Measurements from ENCODE around the gene NAV1. TPM values are rescaled to one million over a fixed set of nuclear protein-coding genes. Genes with fewer than 3 reads are reported as not detected.

NAV1 gene
- total RNA-seq, 5 donors from 2014 or later (not counting 1 experiment from before 2014, with no cell fraction given), result 2.8 to 6.9 (median 4.7) TPM

DNA sequence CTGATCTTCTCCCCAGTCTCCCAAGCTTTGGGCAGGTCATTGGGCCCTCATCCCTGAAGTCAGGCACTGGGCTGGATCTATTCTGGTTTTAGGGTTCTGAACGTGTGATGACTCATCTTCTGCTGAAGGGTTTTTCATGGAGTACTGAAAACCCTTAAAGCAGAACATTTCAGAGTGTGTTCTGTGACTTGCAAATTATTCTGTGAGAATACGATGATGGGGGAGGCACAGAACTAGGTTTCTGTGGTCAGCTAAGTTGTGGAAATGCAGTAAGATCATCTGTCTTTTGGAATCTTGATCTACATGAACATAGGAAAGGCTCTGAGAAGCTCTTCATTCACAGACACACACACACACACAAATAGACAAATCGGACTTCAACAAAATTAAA, 46.2 kb downstream of the NAV1 start:
- DNase-seq (no peak), ATAC-seq (replicated peaks in 1 of 4) (no peak)
- Histone ChIP-seq H3K4me1 (ENCODE audit: control insufficient read depth in 1 of 2, extremely low read depth in 1 of 2, insufficient read depth in 2 of 2, low read length in 2 of 2) (no peaks in the 10 kb centered on the region), H3K4me3 (ENCODE audit: control insufficient read depth in 1 of 2, extremely low read depth in 1 of 2, low read length in 1 of 2) (no peak overlapping the region), H3K36me3 (ENCODE audit: control insufficient read depth in 2 of 2, extremely low read depth in 1 of 2, insufficient read depth in 1 of 2, low read length in 1 of 2) (no peaks in the 10 kb centered on the region), H3K9me3 (no peaks in the 10 kb centered on the region), H3K27ac (ENCODE audit: low read length) (no peak overlapping the region), H3K27me3 (replicated peaks in 1 of 2; ENCODE audit: control insufficient read depth in 2 of 2, extremely low read depth in 1 of 2, insufficient read depth in 2 of 2, low read length in 1 of 2) (peaks cover 0 to 17% of the 10 kb centered on the region in 2 experiments)
- Mint-ChIP-seq H3K4me3 (no peak overlapping the region), H3K27me3 (peaks cover 1 to 15% of the 10 kb centered on the region in 2 donors), H3K9me3 (no peaks in the 10 kb centered on the region), H3K36me3 (no peaks in the 10 kb centered on the region), H3K27ac (no peak overlapping the region), H3K4me1 (no peaks in the 10 kb centered on the region)
- no CpG with 5 or more reads among the region's 3 CpGs for WGBS (ENCODE audit: insufficient coverage)
- ChIA-PET CTCF (no interaction called here), POLR2A (no interaction called here)

DNA sequence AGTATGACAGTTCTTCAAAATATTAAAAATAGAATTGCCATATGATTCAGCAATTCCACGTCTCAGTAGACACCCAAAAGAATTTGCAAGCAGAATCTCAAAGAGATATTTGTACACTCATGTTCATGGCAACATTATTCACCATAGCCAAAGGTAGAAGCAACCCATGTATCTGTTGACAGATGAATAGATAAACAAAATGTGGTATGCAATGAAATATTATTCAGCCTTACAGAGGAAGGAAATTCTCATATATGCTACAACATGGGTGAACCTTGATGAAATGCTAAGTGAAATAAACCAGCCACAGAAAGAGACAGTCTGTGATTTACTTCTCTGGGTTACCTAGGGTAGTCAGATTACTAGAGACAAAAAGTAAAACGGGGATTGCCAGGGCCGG, 47.0 kb downstream of the NAV1 start:
- WGBS (ENCODE audit: insufficient coverage), result 57% methylated on average over 2 of the region's 3 CpGs
- ATAC-seq (replicated peaks in 1 of 4) (no peak), DNase-seq (no peak)
- no peaks in the 10 kb centered on the region for H3K36me3 Mint-ChIP-seq
- H3K27me3 Mint-ChIP-seq, result peaks cover 1 to 15% of the 10 kb centered on the region in 2 donors
- POLR2A ChIA-PET, result no interaction called here
- peaks cover 0 to 17% of the 10 kb centered on the region in 2 experiments for H3K27me3 ChIP-seq (replicated peaks in 1 of 2; ENCODE audit: control insufficient read depth in 2 of 2, extremely low read depth in 1 of 2, insufficient read depth in 2 of 2, low read length in 1 of 2)
- CTCF ChIA-PET, result no interaction called here
- H3K4me1 Mint-ChIP-seq, result no peaks in the 10 kb centered on the region
- H3K4me3 Mint-ChIP-seq, result no peak overlapping the region
- no peaks in the 10 kb centered on the region for H3K4me1 ChIP-seq (ENCODE audit: control insufficient read depth in 1 of 2, extremely low read depth in 1 of 2, insufficient read depth in 2 of 2, low read length in 2 of 2)
- H3K9me3 Mint-ChIP-seq, result no peaks in the 10 kb centered on the region
- no peaks in the 10 kb centered on the region for H3K9me3 ChIP-seq
- H3K4me3 ChIP-seq (ENCODE audit: control insufficient read depth in 1 of 2, extremely low read depth in 1 of 2, low read length in 1 of 2), result no peak overlapping the region
- H3K27ac ChIP-seq (ENCODE audit: low read length), result no peak overlapping the region
- no peaks in the 10 kb centered on the region for H3K36me3 ChIP-seq (ENCODE audit: control insufficient read depth in 2 of 2, extremely low read depth in 1 of 2, insufficient read depth in 1 of 2, low read length in 1 of 2)
- H3K27ac Mint-ChIP-seq, result no peak overlapping the region

- no peak overlapping the region for H3K27ac ChIP-seq (ENCODE audit: low read length)
- H3K4me1 Mint-ChIP-seq, result no peaks in the 10 kb centered on the region
- no peaks in the 10 kb centered on the region for H3K9me3 ChIP-seq
- 80% methylated on average over 1 of the region's 5 CpGs for WGBS (ENCODE audit: insufficient coverage)
- peaks cover 1 to 15% of the 10 kb centered on the region in 2 donors for H3K27me3 Mint-ChIP-seq
- H3K4me3 Mint-ChIP-seq, result no peak overlapping the region
- POLR2A ChIA-PET, result no interaction called here
- no peaks in the 10 kb centered on the region for H3K9me3 Mint-ChIP-seq
- no peaks in the 10 kb centered on the region for H3K4me1 ChIP-seq (ENCODE audit: control insufficient read depth in 1 of 2, extremely low read depth in 1 of 2, insufficient read depth in 2 of 2, low read length in 2 of 2)
- DNase-seq (no peak), ATAC-seq (replicated peaks in 1 of 4) (no peak)
- H3K27ac Mint-ChIP-seq, result no peak overlapping the region
- H3K27me3 ChIP-seq (replicated peaks in 1 of 2; ENCODE audit: control insufficient read depth in 2 of 2, extremely low read depth in 1 of 2, insufficient read depth in 2 of 2, low read length in 1 of 2), result peaks cover 0 to 20% of the 10 kb centered on the region in 2 experiments
- H3K36me3 ChIP-seq (ENCODE audit: control insufficient read depth in 2 of 2, extremely low read depth in 1 of 2, insufficient read depth in 1 of 2, low read length in 1 of 2), result no peaks in the 10 kb centered on the region
- CTCF ChIA-PET, result no interaction called here
- H3K36me3 Mint-ChIP-seq, result no peaks in the 10 kb centered on the region
- H3K4me3 ChIP-seq (ENCODE audit: control insufficient read depth in 1 of 2, extremely low read depth in 1 of 2, low read length in 1 of 2), result no peak overlapping the region
Measured at GRCh38 chr1:201586806-201587205, 47.9 kb downstream of the NAV1 start.

DNA sequence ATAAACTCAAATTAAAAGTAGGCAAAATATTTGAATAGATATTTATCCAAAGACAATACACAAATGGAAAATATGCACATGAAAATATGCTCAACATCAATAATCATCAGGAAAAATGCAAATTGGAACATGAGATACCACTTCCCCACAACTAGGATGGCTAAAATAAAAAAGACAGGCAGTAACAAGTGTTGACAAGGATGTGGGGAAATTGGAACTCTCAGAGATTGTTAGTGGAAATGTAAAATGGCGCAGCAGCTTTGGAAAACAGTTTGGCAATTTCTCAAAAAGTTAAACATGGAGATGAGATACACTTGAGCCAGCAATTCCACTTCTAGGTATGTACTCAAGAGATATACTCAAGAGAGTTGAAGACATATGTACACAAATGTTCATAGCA, 48.8 kb downstream of the NAV1 start:
- H3K4me3 Mint-ChIP-seq, result no peak overlapping the region
- Histone ChIP-seq H3K4me3 (ENCODE audit: control insufficient read depth in 1 of 2, extremely low read depth in 1 of 2, low read length in 1 of 2) (no peak overlapping the region), H3K4me1 (ENCODE audit: control insufficient read depth in 1 of 2, extremely low read depth in 1 of 2, insufficient read depth in 2 of 2, low read length in 2 of 2) (no peaks in the 10 kb centered on the region), H3K9me3 (no peaks in the 10 kb centered on the region), H3K27ac (ENCODE audit: low read length) (no peak overlapping the region), H3K36me3 (ENCODE audit: control insufficient read depth in 2 of 2, extremely low read depth in 1 of 2, insufficient read depth in 1 of 2, low read length in 1 of 2) (no peaks in the 10 kb centered on the region), H3K27me3 (replicated peaks in 1 of 2; ENCODE audit: control insufficient read depth in 2 of 2, extremely low read depth in 1 of 2, insufficient read depth in 2 of 2, low read length in 1 of 2) (peaks cover 0 to 23% of the 10 kb centered on the region in 2 experiments)
- H3K27me3 Mint-ChIP-seq, result peaks cover 3 to 9% of the 10 kb centered on the region in 2 donors
- no CpG with 5 or more reads among the region's 1 CpG for WGBS (ENCODE audit: insufficient coverage)
- H3K9me3 Mint-ChIP-seq, result no peaks in the 10 kb centered on the region
- H3K36me3 Mint-ChIP-seq, result no peaks in the 10 kb centered on the region
- ChIA-PET CTCF (no interaction called here), POLR2A (no interaction called here)
- no peak overlapping the region for H3K27ac Mint-ChIP-seq
- no peak for ATAC-seq (replicated peaks in 1 of 4)
- no peak for DNase-seq
- H3K4me1 Mint-ChIP-seq, result no peaks in the 10 kb centered on the region

Other genes with a start within 250 kb of the NAV1 start
- gene TNNT2, start 161.4 kb upstream of the NAV1 start, total RNA-seq, result not detected
- 1 to 10 TPM in 2 of 5 donors, under 1 TPM in 1, not detected in 2; 0.53 to 1.7 (median 1.1) TPM for gene LAD1, start 139.8 kb upstream of the NAV1 start, total RNA-seq
- not detected for gene TNNI1, start 117.4 kb upstream of the NAV1 start, total RNA-seq
- 1 to 10 TPM in 4 of 5 donors, under 1 TPM in 1; 0.83 to 5.8 (median 3.6) TPM for gene PHLDA3, start 69.9 kb upstream of the NAV1 start, total RNA-seq
- 10 to 100 TPM; 35.0 to 47.2 (median 36.8) TPM for gene CSRP1, start 32.0 kb upstream of the NAV1 start, total RNA-seq